ENCODE data around the gene NEO1. TPM values are rescaled to one million over a fixed set of nuclear protein-coding genes. Genes with fewer than 3 reads are reported as not detected.

The NEO1 gene
- total and polyA plus RNA-seq, 2 of the 13 experiments (the other 11 are each of a cell fraction or from before 2014, with no cell fraction given) = 8.4 to 11.0 TPM

- TF ChIP-seq, protein P1, sequence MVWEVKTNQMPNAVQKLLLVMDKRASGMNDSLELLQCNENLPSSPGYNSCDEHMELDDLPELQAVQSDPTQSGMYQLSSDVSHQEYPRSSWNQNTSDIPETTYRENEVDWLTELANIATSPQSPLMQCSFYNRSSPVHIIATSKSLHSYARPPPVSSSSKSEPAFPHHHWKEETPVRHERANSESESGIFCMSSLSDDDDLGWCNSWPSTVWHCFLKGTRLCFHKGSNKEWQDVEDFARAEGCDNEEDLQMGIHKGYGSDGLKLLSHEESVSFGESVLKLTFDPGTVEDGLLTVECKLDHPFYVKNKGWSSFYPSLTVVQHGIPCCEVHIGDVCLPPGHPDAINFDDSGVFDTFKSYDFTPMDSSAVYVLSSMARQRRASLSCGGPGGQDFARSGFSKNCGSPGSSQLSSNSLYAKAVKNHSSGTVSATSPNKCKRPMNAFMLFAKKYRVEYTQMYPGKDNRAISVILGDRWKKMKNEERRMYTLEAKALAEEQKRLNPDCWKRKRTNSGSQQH (CRISPR knock-in tag; IDR thresholded peaks at IDR 0.05; ENCODE audit: low read depth) = no peak
- TF ChIP-seq ZFP91 (CRISPR knock-in tag; IDR thresholded peaks at IDR 0.05; ENCODE audit: borderline replicate concordance) = no peak
- TF ChIP-seq NKX3-1 (CRISPR knock-in tag; IDR thresholded peaks at IDR 0.05) = no peak
- no peak for TF ChIP-seq YEATS2 (CRISPR knock-in tag; IDR thresholded peaks at IDR 0.05; ENCODE audit: borderline replicate concordance)
- TF ChIP-seq NCOA1 (CRISPR knock-in tag; IDR thresholded peaks at IDR 0.05) = no peak
- no peak for TF ChIP-seq EHMT2 (IDR thresholded peaks at IDR 0.05; ENCODE audit: borderline replicate concordance, low read depth, low read length)
- TF ChIP-seq TEAD3 (CRISPR knock-in tag; optimal IDR thresholded peaks at IDR 0.05; ENCODE audit: borderline replicate concordance) = no peak
- TF ChIP-seq TMF1 (CRISPR knock-in tag; IDR thresholded peaks at IDR 0.05; ENCODE audit: low read depth) = no peak
- no peak for TF ChIP-seq ZNF713 (CRISPR knock-in tag; IDR thresholded peaks at IDR 0.05)
- TF ChIP-seq TRIM24 (CRISPR knock-in tag; IDR thresholded peaks at IDR 0.05) = no peak
- TF ChIP-seq RFX3 (CRISPR knock-in tag; IDR thresholded peaks at IDR 0.05) = no peak
- no peak for TF ChIP-seq ZBTB46 (CRISPR knock-in tag; IDR thresholded peaks at IDR 0.05; ENCODE audit: borderline replicate concordance)
- no peak for TF ChIP-seq ZSCAN20 (CRISPR knock-in tag; IDR thresholded peaks at IDR 0.05; ENCODE audit: borderline replicate concordance)
- TF ChIP-seq, protein P2, sequence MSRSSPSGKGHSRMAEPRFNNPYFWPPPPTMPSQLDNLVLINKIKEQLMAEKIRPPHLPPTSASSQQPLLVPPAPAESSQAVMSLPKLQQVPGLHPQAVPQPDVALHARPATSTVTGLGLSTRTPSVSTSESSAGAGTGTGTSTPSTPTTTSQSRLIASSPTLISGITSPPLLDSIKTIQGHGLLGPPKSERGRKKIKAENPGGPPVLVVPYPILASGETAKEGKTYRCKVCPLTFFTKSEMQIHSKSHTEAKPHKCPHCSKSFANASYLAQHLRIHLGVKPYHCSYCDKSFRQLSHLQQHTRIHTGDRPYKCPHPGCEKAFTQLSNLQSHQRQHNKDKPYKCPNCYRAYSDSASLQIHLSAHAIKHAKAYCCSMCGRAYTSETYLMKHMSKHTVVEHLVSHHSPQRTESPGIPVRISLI (CRISPR knock-in tag; IDR thresholded peaks at IDR 0.05; ENCODE audit: borderline replicate concordance) = no peak
- TF ChIP-seq MBD4 (IDR thresholded peaks at IDR 0.05; ENCODE audit: borderline replicate concordance, low read length) = no peak
- TF ChIP-seq U2AF2 (IDR thresholded peaks at IDR 0.05; ENCODE audit: low read depth, low read length) = no peak
- TF ChIP-seq ZKSCAN8 (CRISPR knock-in tag; IDR thresholded peaks at IDR 0.05; ENCODE audit: borderline replicate concordance) = no peak
- TF ChIP-seq ZFP36 (IDR thresholded peaks at IDR 0.05; ENCODE audit: borderline replicate concordance, low read depth, low read length, partially characterized antibody) = peak; percentile 46
- TF ChIP-seq PRDM4 (CRISPR knock-in tag; IDR thresholded peaks at IDR 0.05; ENCODE audit: borderline replicate concordance) = no peak
- TF ChIP-seq ZNF891 (CRISPR knock-in tag; IDR thresholded peaks at IDR 0.05) = no peak
- peak; percentile 99 for TF ChIP-seq TP53 (CRISPR knock-in tag; conservative IDR thresholded peaks at IDR 0.05)
- no peak for TF ChIP-seq YEATS4 (CRISPR knock-in tag; IDR thresholded peaks at IDR 0.05; ENCODE audit: borderline replicate concordance)
- peak; percentile 87; the same call in 1 of the 2 replicates for TF ChIP-seq ZNF780A (CRISPR knock-in tag; IDR thresholded peaks at IDR 0.05)
Measured at GRCh38 chr15:73165844-73166243, 113.6 kb downstream of the NEO1 start (continued).
